ENCODE data around the gene MARK4.
A peak's percentile ranks its signal among the peaks of the same experiment; 100 is the strongest.
"Not testable (repeated sequence)": the region's sequence is repeated elsewhere in the genome, so short reads cannot be mapped to it uniquely, and the experiment has no call there.

The MARK4 gene

GRCh38 chr19:45306518-45307027 lies 55.5 kb downstream of the MARK4 start:
- DNase-seq = no peak

GRCh38 chr19:45307361-45307760 lies 56.3 kb downstream of the MARK4 start:
- no peak for DNase-seq

GRCh38 chr19:45309322-45309721 lies 58.3 kb downstream of the MARK4 start:
- not testable (repeated sequence) for DNase-seq

- no peak for DNase-seq
Measured at GRCh38 chr19:45311621-45312020, 60.5 kb downstream of the MARK4 start.

- not testable (repeated sequence) for DNase-seq
Measured at GRCh38 chr19:45312285-45312684, 61.2 kb downstream of the MARK4 start.

- no peak for DNase-seq
Measured at GRCh38 chr19:45314708-45315245, 63.7 kb downstream of the MARK4 start.

GRCh38 chr19:45315304-45315703 lies 64.2 kb downstream of the MARK4 start:
- no peak for DNase-seq

GRCh38 chr19:45320997-45321775 lies 70.1 kb downstream of the MARK4 start:
- no peak for DNase-seq

GRCh38 chr19:45321848-45322247 lies 70.8 kb downstream of the MARK4 start:
- no peak for DNase-seq

- no peak for DNase-seq
Measured at GRCh38 chr19:45322311-45322710, 71.2 kb downstream of the MARK4 start.

- no peak for DNase-seq
Measured at GRCh38 chr19:45322744-45323281, 71.7 kb downstream of the MARK4 start, which contains the start of gene CKM. Gene CKM, minus strand, starts transcription at chr19:45322875. Its CDS starts 3,162 bp downstream, at chr19:45319713.

GRCh38 chr19:45323671-45324081 lies 72.6 kb downstream of the MARK4 start:
- DNase-seq = no peak

- DNase-seq = no peak
Measured at GRCh38 chr19:45324349-45324907, 73.4 kb downstream of the MARK4 start.

- DNase-seq = no peak
Measured at GRCh38 chr19:45327404-45328143, 76.5 kb downstream of the MARK4 start.

- DNase-seq = no peak
Measured at GRCh38 chr19:45331411-45331810, 80.3 kb downstream of the MARK4 start.

- no peak for DNase-seq
Measured at GRCh38 chr19:45333609-45334303, 82.7 kb downstream of the MARK4 start.

GRCh38 chr19:45334881-45335280 lies 83.8 kb downstream of the MARK4 start:
- DNase-seq = not testable (repeated sequence)

GRCh38 chr19:45336696-45337251 lies 85.7 kb downstream of the MARK4 start:
- DNase-seq = no peak

GRCh38 chr19:45339629-45340028 lies 88.6 kb downstream of the MARK4 start:
- no peak for DNase-seq

- peak; percentile 45 for DNase-seq
Measured at GRCh38 chr19:45340232-45340898, 89.3 kb downstream of the MARK4 start, which contains the start of gene KLC3. Gene KLC3, plus strand, starts transcription at chr19:45340750. Its CDS starts 4,792 bp downstream, at chr19:45345542.

- peak; percentile 4 for DNase-seq
Measured at GRCh38 chr19:45340899-45341453, 89.9 kb downstream of the MARK4 start.

Data from activated naive CD4-positive, alpha-beta T cell treated with Interleukin-2 at 50 U/mL for 16 hours (primary cell).